Measurements from ENCODE around the gene P2RY6.

The P2RY6 gene

DNA sequence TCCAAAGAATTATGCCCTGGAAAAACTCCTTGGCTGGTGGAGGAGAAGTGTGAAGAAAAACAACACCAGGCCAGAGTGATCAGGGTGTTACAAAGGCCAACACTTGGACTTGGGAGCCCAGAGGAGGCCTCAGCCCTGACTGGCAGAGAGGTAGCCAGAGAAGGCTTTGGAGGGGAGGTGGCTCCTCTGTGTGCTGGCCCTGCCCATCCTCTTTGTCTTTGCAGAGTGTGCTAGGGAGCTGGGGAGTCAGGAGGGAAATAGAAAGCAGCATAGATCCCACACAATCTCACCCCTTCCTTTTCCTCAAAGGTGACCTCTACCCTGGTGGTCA lies 12.0 kb upstream of the P2RY6 start:
- TF ChIP-seq CTCF (IDR thresholded peaks at IDR 0.05; ENCODE audit: control insufficient read depth, extremely low read depth, insufficient read depth) = no peak
- no peak overlapping the region for H3K4me3 ChIP-seq (ENCODE audit: low read depth, low read length)
- DNase-seq (ENCODE audit: low read depth) = no peak

DNA sequence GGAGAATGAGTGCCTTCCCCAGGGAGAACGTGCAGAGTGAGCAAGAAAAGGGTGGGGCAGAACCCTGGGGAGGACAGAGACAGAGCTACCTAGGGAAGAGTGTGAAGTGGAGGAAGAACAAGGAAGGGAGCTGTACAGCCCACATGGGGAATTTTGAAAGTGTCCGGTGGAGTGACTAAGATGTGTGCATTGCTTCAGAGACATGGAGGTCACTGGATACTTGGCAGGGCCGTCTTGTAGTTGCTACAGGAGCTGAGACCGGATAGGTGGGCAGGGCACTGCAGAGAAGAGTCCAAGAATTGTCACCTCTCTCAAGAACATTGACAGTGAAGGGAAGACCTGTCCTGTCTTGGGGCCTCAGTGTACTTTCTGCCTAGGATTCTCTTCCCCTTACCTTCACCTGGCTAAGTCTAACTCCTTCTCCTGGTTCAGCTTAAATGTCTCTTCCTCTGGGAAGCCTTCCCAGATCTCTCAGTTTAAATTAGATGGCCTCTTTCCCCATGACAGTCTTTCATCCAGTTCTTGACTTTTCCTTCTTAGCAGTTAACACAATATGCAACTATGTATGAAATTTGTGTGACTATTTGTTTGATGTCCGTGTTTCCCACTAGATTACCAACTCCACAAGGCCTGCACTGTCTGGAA lies 9.2 kb upstream of the P2RY6 start:
- DNase-seq (ENCODE audit: low read depth) = no peak
- no peak for TF ChIP-seq CTCF (IDR thresholded peaks at IDR 0.05; ENCODE audit: control insufficient read depth, extremely low read depth, insufficient read depth)
- no peak overlapping the region for H3K4me3 ChIP-seq (ENCODE audit: low read depth, low read length)

DNA sequence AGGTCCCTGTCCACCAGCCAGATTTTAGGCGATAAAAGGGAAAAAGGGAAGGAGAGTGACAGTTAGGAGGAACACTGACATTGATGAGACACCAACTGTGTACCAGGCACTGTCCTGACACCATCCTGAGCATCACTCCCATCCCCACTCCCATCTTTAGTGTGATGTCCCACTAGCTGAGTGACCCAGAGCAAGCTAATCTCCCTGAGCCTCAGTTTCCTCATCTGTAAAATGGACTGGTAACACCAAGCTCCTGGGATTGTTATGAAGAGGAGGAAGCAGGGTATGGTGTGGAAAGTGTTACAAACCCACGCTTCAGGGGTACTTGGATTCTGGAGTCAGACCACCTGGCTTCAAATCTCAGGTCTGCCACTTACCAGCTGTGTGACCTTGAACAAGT lies 8.5 kb upstream of the P2RY6 start:
- DNase-seq (ENCODE audit: low read depth) = no peak
- TF ChIP-seq CTCF (IDR thresholded peaks at IDR 0.05; ENCODE audit: control insufficient read depth, extremely low read depth, insufficient read depth) = no peak

GRCh38 chr11:73265278-73265810 lies 6.8 kb upstream of the P2RY6 start:
- no peak for TF ChIP-seq CTCF (IDR thresholded peaks at IDR 0.05; ENCODE audit: control insufficient read depth, extremely low read depth, insufficient read depth)
- no peak overlapping the region for H3K4me3 ChIP-seq (ENCODE audit: low read depth, low read length)

More for the DNA sequence above, 8.5 kb upstream of the P2RY6 start:
- no peak overlapping the region for H3K4me3 ChIP-seq (ENCODE audit: low read depth, low read length)

DNA sequence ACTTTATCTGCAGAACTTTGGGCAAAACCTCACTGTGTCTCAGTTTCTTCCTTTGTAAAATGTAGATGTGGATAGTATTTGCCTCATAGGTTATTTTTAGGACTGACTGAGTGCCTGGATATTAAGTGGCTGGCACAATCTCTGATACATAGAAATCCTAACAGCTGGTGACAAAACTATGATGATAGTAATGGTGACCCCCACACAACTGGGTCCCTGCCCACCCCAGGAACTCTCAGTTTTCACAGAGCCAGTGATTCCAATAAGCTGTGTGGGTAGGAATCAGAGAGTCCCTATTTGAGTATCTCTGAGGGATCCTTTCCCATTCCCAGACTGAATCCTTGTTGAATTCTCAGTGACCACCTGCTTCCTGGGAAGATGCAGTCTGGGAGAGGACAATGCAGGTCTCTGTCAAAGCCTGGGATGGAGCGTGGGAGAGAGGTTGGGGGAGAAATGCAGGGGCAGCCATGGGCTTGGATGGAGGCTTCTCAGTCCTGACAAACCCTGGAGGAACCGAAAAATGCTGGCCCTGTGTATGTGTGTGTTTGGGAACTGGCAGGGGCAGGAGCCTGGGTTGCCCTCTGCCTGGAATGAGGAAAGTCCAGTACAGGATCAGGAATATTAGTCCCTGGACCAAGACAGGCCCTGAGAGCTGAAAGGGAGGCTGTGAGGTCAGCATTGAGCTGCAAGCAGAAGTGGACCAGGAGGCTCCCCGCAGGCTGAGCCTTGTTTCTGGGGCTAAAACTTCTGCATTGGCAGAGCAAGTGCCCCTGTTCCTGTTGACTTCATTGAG lies 6.1 kb upstream of the P2RY6 start:
- no peak for DNase-seq (ENCODE audit: low read depth)
- no peak for TF ChIP-seq CTCF (IDR thresholded peaks at IDR 0.05; ENCODE audit: control insufficient read depth, extremely low read depth, insufficient read depth)
- H3K4me3 ChIP-seq (ENCODE audit: low read depth, low read length) = no peak overlapping the region

More at GRCh38 chr11:73265278-73265810, 6.8 kb upstream of the P2RY6 start:
- DNase-seq (ENCODE audit: low read depth) = no peak

GRCh38 chr11:73266646-73267020 lies 5.5 kb upstream of the P2RY6 start:
- DNase-seq (ENCODE audit: low read depth) = no peak
- H3K4me3 ChIP-seq (ENCODE audit: low read depth, low read length) = no peak overlapping the region

More at GRCh38 chr11:73266646-73267020, 5.5 kb upstream of the P2RY6 start:
- TF ChIP-seq CTCF (IDR thresholded peaks at IDR 0.05; ENCODE audit: control insufficient read depth, extremely low read depth, insufficient read depth) = no peak
